Stimulated activated CD8-positive, alpha-beta memory T cell treated with anti-CD3 and anti-CD28 coated beads, Interleukin-15, amount 100 ng/mL, for 24 hours (primary cell): ENCODE data around the gene LEPROT.
"Not testable (repeated sequence)": the region's sequence is repeated elsewhere in the genome, so short reads cannot be mapped to it uniquely, and the experiment has no call there.

Experiments
- DNase-seq: peaks from one replicate; pipeline ENCODE4 v3.0.0-alpha.2; 2020; ENCODE audit warnings: low read depth

The LEPROT gene

DNA sequence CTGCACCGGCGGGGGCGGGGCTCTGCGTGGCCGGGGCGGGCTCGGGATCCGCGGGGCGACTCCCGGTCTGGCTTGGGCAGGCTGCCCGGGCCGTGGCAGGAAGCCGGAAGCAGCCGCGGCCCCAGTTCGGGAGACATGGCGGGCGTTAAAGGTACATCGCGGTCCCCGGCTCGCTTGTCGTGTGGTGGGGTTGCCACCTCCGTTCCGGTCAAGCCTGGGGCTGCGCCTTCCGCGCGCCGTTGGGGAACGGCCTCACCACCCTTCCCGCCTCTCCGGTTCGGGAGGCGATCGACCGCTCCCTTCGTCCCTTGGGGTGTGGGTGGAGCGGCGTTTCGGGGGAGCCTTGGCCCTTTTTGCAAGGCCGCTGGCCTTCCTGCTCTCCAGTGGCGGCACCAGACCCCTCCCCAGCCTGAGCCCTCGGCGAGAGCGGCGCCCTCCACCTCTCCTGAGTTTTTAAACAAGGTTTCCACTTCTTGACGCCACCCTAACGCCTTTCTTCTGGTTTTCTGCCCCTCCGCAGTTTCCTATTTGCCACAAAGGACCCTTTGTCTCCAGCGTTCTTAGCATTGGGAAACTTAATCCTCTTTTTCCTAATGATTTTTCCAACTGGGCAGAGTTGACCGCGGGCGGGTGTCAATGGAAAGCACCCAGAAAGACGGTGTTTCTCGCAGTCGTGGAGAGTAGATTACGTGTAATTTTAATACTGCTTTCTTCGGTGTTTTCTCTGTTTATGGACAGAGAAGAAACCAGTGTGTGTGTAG, at the start of gene LEPROT, which contains the start of gene LEPR:
Gene LEPROT (plus strand): TSS at position 79 of the 761 bp plus-strand sequence. CDS start 57 bp downstream, at position 136.
Gene LEPR (plus strand): TSS at position 79 of the 761 bp plus-strand sequence. CDS start 144,898 bp downstream, outside the sequence.
- DNase-seq, result no peak

- DNase-seq, result no peak
Measured at GRCh38 chr1:65371544-65371943, 48.9 kb upstream of the LEPROT start.

DNA sequence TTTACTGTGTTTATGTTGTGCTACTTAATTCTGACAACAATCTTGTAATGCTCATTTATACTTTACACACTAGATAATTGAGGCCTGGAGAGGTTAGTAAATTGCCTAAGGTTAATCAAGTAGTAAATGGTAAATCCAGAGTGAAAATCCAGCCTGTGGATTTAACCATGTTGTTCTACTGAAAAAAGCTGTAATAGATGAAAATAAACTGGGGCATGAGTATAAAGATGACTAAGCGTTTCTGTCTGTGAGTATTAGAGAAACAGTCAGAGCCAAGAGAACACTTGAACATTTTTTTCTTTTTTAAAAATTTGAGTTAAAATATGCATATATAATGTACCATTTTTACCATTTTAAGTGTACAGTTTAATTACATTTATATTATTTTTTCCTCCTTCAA, 47.9 kb upstream of the LEPROT start:
- no peak for DNase-seq

- DNase-seq, result no peak
Measured at GRCh38 chr1:65377496-65378246, 42.8 kb upstream of the LEPROT start.

DNA sequence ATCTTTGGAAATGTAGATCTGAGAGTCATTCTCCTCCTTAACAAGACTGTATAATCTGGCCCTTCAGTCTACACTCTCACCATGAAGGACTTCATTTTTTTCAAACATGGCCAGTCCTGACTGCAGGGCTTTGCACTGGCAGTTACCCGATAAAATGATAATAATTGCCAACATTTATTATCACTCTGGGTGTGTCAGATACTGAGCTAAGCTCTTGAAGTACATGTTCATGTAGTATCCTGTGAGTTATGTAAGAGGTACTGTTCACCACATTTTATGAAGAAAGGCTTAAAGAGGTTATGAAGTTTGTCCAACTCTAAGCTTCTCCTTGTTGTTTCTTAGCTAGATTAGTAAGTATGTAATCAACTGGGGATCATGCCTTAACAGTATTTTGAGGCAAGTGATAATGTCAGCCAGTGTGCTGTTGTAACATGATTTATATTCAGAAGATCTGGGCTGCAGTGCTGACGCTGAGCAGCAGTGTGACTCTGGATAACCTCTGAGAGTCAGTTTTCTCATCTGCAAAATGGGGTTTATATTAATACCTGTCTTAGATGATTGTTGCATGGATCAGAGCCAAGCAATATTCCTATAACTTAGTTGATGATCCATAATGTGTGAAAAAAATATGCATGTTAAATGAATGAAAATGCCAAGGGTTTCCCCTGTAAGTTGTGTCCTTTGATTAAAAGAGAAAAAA, 42.1 kb upstream of the LEPROT start:
- DNase-seq, result no peak

GRCh38 chr1:65384426-65384825, 36.0 kb upstream of the LEPROT start:
- DNase-seq, result not testable (repeated sequence)

DNA sequence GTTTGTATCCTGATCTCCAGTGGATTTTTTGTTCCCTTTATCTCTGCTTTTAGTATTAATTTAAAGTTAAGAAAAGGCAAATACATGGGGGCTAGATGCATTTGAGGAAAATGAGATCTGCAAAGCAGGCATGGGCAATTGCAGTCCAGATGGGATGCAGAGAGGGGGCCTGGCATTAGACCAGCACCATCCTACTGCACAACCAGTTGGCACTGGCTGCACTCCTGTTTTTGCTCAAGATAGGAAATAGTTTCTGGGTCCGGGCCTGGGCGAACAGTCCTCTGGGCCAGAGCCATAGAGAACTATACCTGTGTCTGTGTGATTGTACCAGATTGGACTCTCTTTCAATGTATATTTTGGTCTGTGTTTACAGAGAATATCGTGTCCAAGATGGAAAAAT, 34.0 kb upstream of the LEPROT start:
- DNase-seq, result no peak

- no peak for DNase-seq
Measured at GRCh38 chr1:65387821-65388220, 32.6 kb upstream of the LEPROT start.

- no peak for DNase-seq
Measured at GRCh38 chr1:65388908-65389695, 31.4 kb upstream of the LEPROT start.

- DNase-seq, result no peak
Measured at GRCh38 chr1:65392497-65392896, 28.0 kb upstream of the LEPROT start.

DNA sequence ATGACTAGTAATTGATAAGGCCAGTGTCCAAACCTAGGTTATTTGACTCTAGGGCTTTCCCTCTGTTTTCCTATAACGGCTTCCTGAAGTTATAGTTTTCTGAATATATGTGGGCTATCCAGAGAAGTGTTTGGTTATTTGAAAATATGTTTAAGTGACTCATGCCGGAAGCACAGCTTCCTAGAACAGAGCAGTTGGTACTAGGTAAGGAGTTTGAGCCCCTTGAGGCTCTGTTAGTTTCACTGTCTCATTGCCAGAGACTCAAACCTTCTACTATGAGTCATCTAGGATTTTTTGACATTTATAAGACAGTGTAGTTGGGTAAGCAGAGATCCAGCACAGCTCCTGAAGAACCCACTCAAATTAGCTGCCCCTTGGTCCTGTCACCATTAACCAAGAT, 27.1 kb upstream of the LEPROT start:
- DNase-seq, result no peak

DNA sequence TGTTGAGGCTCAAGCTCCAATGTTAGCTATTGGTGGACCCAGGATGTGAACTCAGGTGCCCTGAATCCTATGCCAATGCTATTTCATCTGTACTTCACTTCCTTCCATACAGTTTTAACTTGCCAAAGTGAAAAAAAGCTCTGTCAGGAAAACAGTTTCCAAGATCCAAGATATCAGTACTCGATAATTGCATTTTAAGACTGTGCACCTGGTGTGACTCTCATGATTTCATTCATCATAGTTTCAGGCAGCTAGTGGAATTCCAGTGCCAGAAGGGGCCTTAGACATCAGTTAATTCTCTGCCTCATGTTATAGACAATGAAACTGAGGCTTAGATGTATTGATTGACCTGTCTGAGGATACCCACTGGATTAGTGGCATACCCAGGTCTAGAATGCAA, 26.5 kb upstream of the LEPROT start:
- no peak for DNase-seq

DNA sequence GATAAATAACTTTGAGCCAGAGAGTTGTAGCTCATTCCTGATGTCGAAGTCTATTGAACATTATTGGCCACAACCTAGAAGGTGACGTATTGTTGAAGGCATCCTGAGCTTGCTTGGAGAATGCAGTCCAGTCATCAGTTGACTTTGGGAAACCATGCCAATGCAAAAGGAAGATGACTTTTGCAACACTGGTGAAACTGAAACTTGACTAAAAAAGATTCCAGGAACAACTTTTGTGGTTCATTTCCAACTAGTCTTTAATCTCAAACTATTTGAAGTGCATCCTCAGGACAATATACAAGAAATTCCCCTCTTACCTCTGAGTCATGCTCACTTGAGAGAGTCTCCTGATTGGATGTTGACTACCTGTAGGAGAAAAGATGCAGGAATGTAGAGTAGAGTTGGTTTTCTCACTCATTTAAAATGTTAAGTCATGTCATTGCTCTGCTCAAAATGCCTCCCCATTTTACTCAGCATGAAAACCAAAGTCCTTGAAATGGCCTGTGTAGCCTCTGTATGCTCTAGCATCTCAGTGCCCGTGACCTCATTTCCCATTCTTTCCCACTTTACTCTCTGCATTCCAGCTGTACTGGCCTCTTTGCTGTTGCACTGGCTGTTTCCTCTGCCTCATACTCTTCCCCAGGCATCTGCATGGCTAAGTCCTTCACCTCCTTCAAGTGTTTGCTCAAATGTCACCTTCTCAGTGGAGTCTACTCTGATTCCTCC, 24.4 kb upstream of the LEPROT start:
- no peak for DNase-seq

- no peak for DNase-seq
Measured at GRCh38 chr1:65398083-65398482, 22.4 kb upstream of the LEPROT start.

DNA sequence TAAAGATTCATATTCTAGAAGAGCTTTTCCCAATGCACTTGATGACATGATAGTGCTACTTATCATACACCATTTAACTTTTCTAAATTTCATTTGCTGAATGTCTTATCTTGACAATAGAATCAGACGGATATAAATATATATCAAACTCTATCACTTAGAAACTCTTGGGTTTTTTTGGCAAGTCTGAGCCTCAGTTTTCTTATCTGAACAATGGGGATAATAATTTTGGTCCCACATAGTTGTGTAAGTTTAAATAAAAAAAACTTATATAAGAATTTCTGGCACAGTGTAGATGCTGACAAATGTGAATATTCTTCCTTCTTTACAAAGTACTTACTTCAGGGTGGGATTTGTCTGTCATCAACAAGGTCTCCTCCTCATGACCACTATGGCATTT, 21.5 kb upstream of the LEPROT start:
- no peak for DNase-seq

GRCh38 chr1:65401612-65402011, 18.9 kb upstream of the LEPROT start:
- DNase-seq, result no peak

GRCh38 chr1:65404941-65405340, 15.5 kb upstream of the LEPROT start:
- DNase-seq, result no peak

GRCh38 chr1:65407877-65408276, 12.6 kb upstream of the LEPROT start:
- DNase-seq, result no peak

DNA sequence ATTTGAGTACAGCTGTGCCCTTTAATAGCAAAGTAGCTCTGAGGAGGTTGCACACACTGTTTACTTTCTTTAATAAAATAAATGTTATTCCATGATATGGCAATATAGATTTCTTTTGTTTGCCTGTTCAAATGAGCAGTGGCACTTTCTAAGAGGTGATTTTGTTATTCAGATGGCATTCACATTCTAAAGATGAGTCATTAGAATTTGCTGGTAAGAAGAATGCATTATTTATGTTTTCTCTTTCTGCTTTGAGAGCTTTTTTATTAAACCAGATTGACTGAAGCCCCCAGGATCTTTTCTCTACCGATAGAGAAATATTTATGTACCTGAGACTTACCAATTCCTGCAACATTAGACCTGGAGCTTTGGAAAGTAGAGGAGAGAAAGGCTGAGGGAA, 11.2 kb upstream of the LEPROT start:
- no peak for DNase-seq

- no peak for DNase-seq
Measured at GRCh38 chr1:65409816-65410326, 10.6 kb upstream of the LEPROT start.
